ENCODE measurements around the gene GRK2. TPM values are rescaled to one million over a fixed set of nuclear protein-coding genes. Genes with fewer than 3 reads are reported as not detected.

Gene GRK2
- polyA plus RNA-seq, 1 donor (not counting 4 experiments of a cell fraction or from before 2014, with no cell fraction given): 21.1 TPM

DNA sequence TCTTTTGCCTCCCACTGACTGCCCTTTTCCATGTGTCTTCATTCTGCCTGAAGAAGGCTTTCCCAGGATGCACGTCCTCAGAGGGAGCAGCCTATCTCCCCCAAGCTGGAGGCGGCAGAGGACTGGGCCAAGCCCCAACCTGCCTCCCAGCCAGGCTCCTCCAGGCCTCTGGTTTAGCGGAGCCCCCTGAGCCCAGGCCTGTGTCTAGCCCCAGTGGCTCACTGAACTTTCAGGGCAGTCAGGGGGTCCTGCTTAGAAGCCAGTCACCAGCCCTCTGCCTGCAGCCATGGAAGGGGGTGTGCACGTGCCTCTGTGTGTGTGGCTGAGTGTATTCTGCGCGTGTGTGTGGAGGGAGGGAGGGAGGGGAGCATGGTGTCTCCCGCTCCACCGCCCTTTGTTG, 10.4 kb upstream of the GRK2 start:
- Histone ChIP-seq H3K4me3 (ENCODE audit: control insufficient read depth in 2 of 3, extremely low read depth in 1 of 3, insufficient read depth in 2 of 3, low read depth in 1 of 3, low read length in 3 of 3) (no peak overlapping the region), H3K36me3 (ENCODE audit: control insufficient read depth in 2 of 2, extremely low read depth in 1 of 2, insufficient read depth in 2 of 2, low read length in 2 of 2) (peaks cover 33 to 56% of the 10 kb centered on the region in 2 experiments), H3K9me1 (ENCODE audit: control insufficient read depth, extremely low read depth, insufficient read depth, low read length) (no peaks in the 10 kb centered on the region), H4K20me1 (ENCODE audit: control insufficient read depth, extremely low read depth, insufficient read depth, low read length) (no peaks in the 10 kb centered on the region), H2AFZ (ENCODE audit: control insufficient read depth, low read length) (no peak overlapping the region), H3K9ac (ENCODE audit: control insufficient read depth, extremely low read depth, insufficient read depth, low read length) (no peak overlapping the region), H3K4me2 (ENCODE audit: control insufficient read depth, extremely low read depth, insufficient read depth, low read depth, low read length) (no peak overlapping the region), H3K27me3 (ENCODE audit: control insufficient read depth, extremely low read depth, insufficient read depth, low read length) (no peaks in the 10 kb centered on the region), H3K79me2 (ENCODE audit: control insufficient read depth, insufficient read depth, low read length) (no peaks in the 10 kb centered on the region), H3K9me3 (ENCODE audit: control insufficient read depth, low read depth, low read length) (no peaks in the 10 kb centered on the region), H3K27ac (ENCODE audit: control insufficient read depth, insufficient read depth, low read length) (no peak overlapping the region), H3K4me1 (ENCODE audit: control insufficient read depth, extremely low read depth, insufficient read depth, low read length) (peaks cover 21% of the 10 kb centered on the region)
- FAIRE-seq (no peak), DNase-seq (ENCODE audit: low read depth, low spot score) (no peak)
- TF ChIP-seq, protein P1, sequence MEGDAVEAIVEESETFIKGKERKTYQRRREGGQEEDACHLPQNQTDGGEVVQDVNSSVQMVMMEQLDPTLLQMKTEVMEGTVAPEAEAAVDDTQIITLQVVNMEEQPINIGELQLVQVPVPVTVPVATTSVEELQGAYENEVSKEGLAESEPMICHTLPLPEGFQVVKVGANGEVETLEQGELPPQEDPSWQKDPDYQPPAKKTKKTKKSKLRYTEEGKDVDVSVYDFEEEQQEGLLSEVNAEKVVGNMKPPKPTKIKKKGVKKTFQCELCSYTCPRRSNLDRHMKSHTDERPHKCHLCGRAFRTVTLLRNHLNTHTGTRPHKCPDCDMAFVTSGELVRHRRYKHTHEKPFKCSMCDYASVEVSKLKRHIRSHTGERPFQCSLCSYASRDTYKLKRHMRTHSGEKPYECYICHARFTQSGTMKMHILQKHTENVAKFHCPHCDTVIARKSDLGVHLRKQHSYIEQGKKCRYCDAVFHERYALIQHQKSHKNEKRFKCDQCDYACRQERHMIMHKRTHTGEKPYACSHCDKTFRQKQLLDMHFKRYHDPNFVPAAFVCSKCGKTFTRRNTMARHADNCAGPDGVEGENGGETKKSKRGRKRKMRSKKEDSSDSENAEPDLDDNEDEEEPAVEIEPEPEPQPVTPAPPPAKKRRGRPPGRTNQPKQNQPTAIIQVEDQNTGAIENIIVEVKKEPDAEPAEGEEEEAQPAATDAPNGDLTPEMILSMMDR (optimal IDR thresholded peaks at IDR 0.05 in 1 of 3, IDR thresholded peaks at IDR 0.05 in 1 of 3, conservative IDR thresholded peaks at IDR 0.05 in 1 of 3; ENCODE audit: extremely low read depth in 1 of 3, insufficient read depth in 2 of 3, low read length in 3 of 3): no peak
- no peak for TF ChIP-seq EZH2 (IDR thresholded peaks at IDR 0.05; ENCODE audit: low read length)
- dilution Hi-C loops (cut with MboI; ENCODE audit: extremely low pct_ligation_motif_present, low sequenced_read_pairs): no loop called here

DNA sequence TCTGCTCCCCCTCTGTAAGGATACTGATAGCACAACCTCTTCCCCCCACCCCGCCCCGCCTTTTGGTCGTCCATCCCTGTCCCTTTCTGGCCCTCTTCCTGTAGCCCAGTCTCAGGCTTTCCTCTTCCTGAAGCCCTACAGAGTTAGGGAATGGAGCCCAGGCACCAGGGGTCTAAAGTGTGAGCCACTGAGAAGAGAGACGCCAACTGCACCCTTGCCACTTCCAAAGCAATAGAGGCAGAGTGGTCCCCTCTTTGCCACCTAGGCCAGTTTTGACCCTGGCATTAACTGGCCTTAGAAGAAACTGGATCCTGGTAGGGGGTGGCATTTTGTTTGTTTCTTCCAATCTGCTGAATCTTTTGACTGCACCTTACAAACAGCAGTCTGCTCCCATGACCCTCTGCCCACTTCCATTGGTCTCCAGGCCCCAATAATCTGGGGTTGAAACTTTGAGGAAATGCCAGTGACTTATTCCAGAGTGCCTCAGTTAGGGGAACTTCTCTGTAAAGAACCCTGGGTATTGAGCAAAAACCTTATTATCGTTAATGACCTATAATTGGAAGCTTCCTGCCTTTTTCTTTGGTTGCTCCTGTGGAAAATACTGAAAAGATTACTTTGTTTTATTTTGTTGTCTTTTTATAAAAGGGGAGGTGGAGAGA, 9.7 kb upstream of the GRK2 start:
- H3K9me3 ChIP-seq (ENCODE audit: control insufficient read depth, low read depth, low read length): no peaks in the 10 kb centered on the region
- no peaks in the 10 kb centered on the region for H4K20me1 ChIP-seq (ENCODE audit: control insufficient read depth, extremely low read depth, insufficient read depth, low read length)
- H3K27ac ChIP-seq (ENCODE audit: control insufficient read depth, insufficient read depth, low read length): no peak overlapping the region
- dilution Hi-C loops (cut with MboI; ENCODE audit: extremely low pct_ligation_motif_present, low sequenced_read_pairs): no loop called here
- H3K9me1 ChIP-seq (ENCODE audit: control insufficient read depth, extremely low read depth, insufficient read depth, low read length): no peaks in the 10 kb centered on the region
- no peak for FAIRE-seq
- no peak overlapping the region for H3K4me2 ChIP-seq (ENCODE audit: control insufficient read depth, extremely low read depth, insufficient read depth, low read depth, low read length)
- no peak overlapping the region for H3K4me3 ChIP-seq (ENCODE audit: control insufficient read depth in 2 of 3, extremely low read depth in 1 of 3, insufficient read depth in 2 of 3, low read depth in 1 of 3, low read length in 3 of 3)
- no peaks in the 10 kb centered on the region for H3K27me3 ChIP-seq (ENCODE audit: control insufficient read depth, extremely low read depth, insufficient read depth, low read length)
- H3K79me2 ChIP-seq (ENCODE audit: control insufficient read depth, insufficient read depth, low read length): no peaks in the 10 kb centered on the region
- H3K4me1 ChIP-seq (ENCODE audit: control insufficient read depth, extremely low read depth, insufficient read depth, low read length): peaks cover 26% of the 10 kb centered on the region
- no peak overlapping the region for H3K9ac ChIP-seq (ENCODE audit: control insufficient read depth, extremely low read depth, insufficient read depth, low read length)
- DNase-seq (ENCODE audit: low read depth, low spot score): no peak
- H2AFZ ChIP-seq (ENCODE audit: control insufficient read depth, low read length): no peak overlapping the region
- H3K36me3 ChIP-seq (ENCODE audit: control insufficient read depth in 2 of 2, extremely low read depth in 1 of 2, insufficient read depth in 2 of 2, low read length in 2 of 2): peaks cover 30 to 49% of the 10 kb centered on the region in 2 experiments
- TF ChIP-seq EZH2 (IDR thresholded peaks at IDR 0.05; ENCODE audit: low read length): no peak
- TF ChIP-seq, protein P1 (optimal IDR thresholded peaks at IDR 0.05 in 1 of 3, IDR thresholded peaks at IDR 0.05 in 1 of 3, conservative IDR thresholded peaks at IDR 0.05 in 1 of 3; ENCODE audit: extremely low read depth in 1 of 3, insufficient read depth in 2 of 3, low read length in 3 of 3): no peak

Data from keratinocyte (primary cell).